GM21447 (cell line): ENCODE results near the gene RELL2.
"Not testable (repeated sequence)": the region's sequence is repeated elsewhere in the genome, so short reads cannot be mapped to it uniquely, and the experiment has no call there.

Experiments used
- ATAC-seq: cut with Tn5 transposase; IDR thresholded peaks from one replicate; pipeline ENCODE4 v1.9.1; 2021; ENCODE audit not compliant: unreplicated experiment

RELL2 gene, protein sequence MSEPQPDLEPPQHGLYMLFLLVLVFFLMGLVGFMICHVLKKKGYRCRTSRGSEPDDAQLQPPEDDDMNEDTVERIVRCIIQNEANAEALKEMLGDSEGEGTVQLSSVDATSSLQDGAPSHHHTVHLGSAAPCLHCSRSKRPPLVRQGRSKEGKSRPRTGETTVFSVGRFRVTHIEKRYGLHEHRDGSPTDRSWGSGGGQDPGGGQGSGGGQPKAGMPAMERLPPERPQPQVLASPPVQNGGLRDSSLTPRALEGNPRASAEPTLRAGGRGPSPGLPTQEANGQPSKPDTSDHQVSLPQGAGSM

DNA sequence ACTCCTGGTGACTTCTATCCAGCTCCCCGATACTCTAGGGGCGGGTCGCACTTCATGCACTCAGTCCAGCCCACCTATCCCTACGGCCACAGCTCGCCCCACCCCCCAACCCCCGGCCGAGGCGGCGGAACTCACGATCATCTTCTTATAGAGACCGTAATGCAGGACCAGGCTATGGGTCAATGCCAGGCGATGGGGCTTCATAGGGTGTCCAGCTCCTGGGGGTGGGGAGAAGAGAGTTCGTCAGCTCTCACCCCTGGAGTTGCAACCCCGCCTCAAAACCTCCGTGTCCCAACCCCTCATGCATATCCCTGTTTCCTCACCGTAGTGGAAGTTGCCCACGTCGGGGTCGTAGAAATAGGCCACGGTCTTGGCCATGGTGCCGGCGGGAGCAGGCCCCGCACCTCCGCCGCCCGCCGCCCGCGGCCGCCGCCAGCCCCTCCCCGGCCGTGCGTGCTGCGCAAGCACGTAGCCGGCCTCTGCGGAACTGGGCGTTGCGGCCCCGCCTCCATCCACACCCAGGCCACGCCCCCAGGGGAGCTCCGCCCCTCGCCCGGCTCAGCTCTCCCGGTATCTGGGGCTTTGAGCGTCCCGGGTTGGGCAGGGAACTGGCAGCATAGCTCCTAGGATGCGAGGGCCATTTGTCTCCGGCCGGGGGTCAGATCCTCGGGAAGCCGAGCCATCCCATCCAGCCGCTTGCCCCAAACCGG is at the start of gene RELL2, which contains the start of gene HDAC3:
RELL2 (plus strand) TSS at position 585 of the 710 bp plus-strand sequence. CDS start 1,229 bp downstream, outside the sequence.
HDAC3 (minus strand) TSS at position 437 of the 710 bp plus-strand sequence; CDS start at position 378, 59 bp downstream.
- ATAC-seq = peak; percentile 63

DNA sequence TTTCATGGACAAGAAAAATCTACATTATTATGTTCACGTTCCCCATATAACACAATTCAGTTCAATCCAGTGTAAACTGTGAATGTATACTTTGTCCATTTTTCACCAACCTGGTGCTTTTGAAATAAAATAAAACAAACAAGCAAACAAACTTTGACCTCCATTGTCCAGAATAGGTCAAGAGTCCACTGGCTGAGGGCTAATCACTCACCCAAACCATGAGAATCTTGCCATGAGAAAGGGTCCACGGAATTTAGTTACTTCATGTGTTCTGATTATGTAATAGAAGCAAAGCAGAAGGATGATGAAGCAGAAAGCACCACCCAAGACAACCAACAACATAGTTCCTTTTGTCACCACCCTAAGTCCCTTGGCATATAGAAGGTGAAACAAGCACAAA is 46.7 kb upstream of the RELL2 start:
- no peak for ATAC-seq

DNA sequence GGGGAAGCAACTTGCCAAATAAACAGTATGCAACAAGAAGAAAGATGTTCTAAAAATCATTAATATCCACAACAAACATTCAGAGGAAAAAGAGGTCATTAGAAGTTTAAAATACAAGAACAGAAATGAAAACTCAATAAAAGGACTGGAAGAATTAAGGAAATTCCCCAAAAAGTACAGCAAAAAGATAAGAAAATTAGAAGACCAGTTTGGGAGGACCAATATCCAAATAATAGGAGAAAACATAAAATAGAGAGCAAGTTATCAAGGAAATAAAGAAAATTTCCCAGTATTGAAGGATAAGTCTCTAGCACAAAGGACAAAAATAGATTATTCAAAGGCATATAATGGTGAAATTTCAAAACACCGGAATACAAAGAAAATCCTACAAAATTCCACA is 39.9 kb upstream of the RELL2 start:
- no peak for ATAC-seq

DNA sequence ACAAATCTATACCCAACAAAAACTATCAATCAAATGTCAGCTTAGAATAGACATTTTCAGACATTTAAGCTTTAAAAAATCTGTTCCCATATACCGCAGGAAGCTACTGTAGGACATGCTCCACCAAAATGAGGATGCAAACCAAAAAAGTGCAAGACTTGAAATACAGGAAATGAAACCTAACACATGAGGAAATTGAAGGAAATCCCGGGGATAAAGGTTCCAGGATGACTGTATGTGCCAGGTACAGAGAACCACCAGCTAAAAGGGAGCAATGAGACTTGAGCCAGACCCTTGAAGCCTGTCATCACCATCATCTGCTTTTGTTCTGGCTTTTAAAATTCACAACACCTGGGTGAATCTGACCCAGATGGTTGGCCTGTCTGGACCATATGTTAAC is 39.4 kb upstream of the RELL2 start:
- ATAC-seq = no peak

DNA sequence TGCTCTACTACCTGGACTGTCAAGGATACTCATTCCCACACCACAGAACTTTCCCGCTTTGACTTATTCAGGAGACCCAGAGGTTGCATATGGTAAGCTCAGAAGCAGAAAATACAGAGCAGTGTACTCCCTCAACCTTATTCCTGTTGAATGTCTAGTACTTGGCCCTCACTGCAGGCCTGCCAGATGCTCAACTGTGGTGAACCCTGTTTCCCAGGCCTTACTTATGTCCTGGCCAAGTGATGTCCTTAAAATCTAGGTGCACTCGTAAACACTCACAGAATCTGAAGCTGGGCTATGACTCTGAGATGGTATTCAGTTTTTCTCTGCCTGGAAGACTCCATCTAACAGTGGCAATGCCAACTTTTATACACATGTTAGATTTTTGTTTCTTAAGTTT is 39.0 kb upstream of the RELL2 start:
- no peak for ATAC-seq

DNA sequence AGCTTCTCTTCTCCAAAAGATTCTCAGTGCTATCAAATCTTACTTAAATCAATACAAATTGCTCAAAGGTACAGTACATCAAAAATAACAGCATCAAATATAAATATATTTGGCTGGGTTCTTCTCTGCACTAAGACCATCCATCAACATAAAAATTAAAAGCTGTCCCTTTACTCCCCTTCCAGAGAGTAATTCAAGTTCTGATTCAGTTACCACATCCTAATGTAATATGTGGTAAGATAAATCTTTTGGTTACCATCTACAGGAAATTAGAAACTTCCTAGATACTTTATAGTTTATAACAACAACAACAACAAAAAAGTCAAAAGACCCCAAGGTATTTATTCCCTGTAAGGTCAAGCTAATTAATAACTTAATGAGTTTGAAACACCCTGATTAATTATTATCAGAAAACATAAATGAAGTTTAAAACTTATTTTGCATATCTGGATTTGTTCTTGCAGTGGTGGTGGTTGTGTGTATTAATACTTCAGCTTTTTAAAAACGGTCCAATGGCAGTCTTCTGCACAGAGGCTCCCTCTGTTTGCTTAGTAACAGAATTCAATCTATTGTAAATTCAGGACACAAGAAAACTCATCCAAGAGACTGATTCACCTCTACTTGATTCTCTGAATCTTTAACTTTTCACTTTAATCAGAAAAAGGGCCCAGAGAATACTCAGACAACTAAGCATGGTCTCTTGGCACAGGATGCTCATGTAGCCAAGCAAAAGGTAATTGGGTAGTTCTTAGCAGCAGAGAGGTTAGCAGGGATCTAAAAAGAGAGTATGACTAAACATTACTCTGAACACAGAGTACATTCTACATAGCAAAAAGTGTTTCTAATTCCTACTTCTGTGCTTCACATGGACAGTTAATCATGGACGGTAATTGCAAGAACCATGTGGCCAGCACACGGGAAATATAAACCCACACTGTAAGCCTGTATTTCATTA is 38.1 kb upstream of the RELL2 start:
- ATAC-seq = peak; percentile 39

DNA sequence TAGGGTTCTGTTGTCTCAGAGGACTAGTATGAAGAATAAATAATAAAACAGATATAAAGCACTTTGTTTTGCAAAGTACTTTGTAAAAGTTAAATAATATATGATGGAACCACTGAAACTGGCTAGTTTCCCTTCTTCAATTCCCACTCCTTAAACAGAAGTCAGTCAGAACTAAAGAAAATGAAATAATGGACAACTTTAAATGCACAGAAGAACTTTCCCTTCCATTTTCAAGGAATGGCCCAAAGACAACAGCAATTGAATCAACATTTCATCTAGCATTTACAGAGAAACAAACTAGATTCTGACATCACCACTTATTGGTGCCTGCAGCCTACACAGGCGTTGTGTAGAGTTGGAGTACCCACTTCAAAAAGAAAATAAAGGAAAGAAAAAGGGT is 34.2 kb upstream of the RELL2 start:
- ATAC-seq = no peak

DNA sequence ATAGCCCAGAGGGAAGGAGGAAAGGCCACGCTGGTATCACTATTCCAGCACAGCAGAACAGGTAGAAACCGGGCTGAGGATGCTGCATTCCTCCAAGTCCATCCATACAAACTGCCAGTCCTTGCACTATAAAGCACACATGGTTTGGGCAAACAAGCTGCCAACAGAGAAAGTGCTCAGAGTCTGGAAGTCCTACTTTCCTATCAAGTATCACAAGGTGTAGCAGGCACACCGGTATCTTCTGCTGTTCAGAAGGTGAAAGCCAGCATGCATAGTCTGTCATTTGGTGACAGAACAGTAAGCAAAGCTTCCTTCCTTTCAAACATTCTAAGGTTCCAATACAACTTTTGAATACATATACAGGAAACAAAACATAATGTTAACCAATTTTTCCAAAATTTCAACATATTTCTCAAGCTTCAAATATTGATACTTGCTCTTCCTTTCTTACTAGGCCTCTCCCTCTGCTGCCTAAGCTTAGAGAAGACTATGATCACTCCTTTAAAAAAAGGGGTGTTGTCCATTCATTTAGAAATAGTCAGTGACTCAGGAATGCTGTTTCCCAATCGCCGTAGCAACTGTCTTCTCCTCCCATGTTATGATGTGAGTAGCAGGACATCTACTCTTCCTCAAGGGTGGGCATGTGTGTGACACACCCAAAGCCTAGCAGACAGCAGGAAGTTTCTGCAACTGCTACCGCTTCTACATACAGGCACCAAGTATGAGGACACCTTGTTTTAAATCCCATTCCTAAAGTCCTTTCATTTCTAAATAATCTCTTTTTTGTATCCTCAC is 32.7 kb upstream of the RELL2 start:
- no peak for ATAC-seq

DNA sequence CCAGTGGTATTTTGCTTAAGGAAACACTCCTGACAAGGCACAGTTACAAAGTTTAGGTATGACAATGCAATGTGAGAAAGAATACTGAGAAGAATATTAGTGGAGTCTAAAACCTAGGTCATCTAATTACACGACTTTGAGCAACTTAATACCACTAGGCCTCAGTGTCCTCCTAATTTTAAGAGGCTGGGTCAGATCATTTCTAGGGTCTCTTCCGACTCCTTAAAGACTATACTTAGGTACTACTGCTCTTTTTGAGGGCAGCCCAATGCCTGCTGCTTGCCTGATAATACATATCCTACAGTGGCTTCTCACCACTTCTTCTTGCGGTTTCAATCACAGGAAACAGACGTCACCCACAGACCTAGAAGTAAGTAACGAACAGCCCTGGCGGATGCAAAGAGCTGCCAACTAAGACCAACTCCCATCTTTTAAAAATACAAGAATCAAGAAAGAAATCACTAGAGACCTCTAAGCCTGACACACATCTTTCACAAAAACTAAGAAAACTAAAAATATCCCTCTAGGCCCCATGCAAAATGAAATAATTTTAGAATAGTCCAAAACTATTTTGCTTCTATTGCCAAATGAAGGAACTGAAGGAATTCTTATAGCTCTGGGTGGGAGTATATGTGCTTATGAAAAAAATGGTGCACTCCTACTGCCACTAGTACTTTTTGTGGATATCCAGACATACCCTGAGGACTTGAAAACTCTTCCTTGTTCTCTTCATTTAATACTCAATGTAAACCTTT is 31.1 kb upstream of the RELL2 start:
- ATAC-seq = peak; percentile 95

DNA sequence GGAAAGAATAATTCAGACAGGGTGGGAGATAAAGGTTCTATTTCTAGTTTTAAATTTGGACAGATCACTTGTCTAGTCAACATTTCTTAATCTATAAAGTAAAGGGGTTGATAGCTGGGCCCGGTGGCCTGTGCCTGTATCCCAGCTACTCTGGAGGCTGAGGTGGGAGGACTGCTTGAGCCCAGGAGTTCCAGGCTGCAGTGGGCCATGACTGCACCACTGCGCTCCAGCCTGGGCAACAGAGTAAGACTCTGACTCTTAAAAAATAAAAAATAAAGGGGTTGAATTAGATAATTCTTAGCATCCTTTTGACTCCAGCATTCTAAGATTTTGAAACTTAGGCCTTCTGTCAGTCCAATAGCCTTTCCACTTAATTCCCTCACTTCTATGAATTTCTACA is 28.8 kb upstream of the RELL2 start:
- ATAC-seq = no peak

DNA sequence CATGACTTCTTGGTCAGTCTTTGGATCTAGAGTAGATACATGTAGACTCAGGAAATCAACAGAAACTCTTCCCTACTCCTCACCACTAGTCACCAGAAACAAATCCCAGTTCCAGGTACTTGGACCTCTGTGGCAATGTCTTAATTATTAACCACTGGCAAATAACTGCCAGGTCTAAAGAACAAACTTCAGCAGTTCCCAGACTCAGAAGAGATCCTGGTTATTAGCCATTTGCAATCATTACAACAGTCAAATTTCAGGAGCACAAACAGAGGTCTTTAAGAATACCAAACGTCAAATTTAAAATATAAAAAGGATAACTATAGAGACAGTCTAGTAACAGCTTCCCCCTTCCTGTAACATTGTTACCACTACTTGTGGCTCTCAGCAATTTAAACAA is 28.2 kb upstream of the RELL2 start:
- no peak for ATAC-seq

DNA sequence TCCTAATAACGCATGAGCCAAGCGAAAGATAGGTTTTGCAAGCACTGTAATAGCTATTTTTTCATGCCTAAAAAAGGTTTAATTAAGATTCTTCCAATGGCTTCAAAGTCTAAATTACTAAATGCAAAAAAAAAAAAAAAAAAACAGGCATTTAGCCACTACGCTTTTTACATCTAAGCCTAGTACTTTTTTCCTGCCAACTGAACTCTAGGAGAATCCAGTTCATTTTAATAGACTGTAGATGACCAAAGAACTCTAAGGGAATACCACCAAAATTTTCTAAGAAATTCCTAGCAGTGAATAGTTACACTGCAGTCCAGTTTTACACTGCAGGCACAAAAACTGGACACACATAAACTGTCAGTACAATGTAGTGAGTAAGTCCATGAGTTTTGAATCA is 27.8 kb upstream of the RELL2 start:
- no peak for ATAC-seq

DNA sequence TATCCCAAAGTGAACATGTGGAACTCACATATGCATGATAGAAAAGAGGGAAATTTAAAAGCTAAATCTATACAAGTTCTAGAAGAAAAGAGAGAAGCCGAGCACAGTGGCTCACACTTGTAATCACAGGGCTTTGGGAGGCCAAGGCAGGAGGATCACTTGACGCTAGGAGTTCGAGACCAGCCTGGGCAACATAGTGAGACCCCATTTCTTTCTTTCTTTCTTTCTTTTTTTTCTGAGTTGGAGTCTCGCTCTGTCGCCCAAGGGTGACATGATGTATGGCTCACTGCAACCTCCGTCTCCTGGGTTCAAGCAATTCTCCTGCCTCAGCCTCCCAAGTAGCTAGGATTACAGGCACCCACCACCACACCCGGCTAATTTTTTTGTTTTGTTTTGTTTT is 26.9 kb upstream of the RELL2 start:
- ATAC-seq = not testable (repeated sequence)

DNA sequence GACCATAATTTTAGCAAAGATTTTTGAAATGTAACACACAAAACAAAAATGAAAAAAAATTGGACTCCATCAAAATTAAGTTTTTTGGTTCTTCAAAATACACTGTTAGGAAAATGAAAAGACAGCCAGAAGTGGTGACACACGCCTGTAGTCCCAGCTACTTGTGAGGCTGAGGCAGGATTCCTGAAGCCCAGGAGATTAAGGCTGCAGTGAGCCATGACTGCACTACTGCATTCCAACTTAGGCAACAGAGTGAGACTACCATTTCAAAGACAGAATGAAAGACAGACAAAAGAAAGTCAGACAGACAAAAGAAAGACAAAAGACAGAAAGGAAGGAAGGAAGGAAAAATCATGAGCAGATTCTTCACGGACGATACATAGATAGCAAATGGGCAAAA is 25.5 kb upstream of the RELL2 start:
- ATAC-seq = no peak

DNA sequence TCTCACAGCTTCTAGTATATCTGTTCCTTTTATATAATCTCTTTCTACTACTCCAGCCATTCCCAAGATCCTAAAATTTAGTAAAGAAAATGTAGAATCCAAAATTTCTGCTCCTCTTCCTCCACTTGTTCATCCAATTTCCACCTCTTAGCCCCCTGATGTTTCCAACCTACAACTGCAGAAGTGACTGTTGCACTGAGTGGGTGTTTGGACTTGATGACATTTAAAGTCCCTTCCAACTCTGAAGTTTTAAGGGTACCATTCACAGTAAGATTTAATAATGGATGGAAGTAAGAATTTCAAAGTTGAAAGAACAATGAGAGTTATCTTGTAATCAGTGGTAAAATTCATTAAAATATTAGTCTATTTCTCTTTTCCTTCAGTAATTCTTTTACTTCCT is 23.5 kb upstream of the RELL2 start:
- ATAC-seq = no peak

DNA sequence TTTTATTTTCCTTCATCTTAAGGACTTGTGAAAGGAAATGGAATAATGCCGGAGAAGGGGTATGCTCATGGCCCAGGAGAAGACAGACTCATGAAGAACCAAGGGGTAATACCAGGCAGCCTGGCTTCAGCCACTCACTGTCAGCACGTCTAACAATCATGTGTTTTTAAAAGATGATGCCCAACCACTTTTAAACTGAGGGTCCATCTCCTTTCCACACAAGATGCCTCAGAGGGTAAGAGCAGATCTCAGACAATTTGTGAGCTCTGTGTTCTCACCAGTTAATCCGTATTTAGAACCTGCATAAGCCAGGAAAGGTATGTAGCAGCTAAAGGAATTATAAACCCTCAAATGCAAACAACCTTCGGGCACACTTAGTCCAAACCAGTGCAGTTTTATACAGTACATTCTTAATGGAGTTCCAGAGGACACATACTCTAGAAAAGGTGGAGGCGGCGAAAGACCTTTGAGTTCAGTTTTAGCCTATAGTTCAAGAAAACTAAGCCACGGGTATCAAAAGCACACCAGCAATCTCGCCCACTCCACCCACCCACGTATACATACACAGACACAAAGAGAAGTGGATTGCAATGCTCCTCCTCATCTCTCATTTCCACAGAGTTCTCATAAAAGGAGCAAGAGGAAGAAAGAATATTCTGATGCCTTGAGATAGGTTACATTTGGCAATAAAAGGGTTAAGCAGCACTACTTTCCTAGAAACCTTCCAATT is 20.6 kb upstream of the RELL2 start:
- ATAC-seq = no peak

DNA sequence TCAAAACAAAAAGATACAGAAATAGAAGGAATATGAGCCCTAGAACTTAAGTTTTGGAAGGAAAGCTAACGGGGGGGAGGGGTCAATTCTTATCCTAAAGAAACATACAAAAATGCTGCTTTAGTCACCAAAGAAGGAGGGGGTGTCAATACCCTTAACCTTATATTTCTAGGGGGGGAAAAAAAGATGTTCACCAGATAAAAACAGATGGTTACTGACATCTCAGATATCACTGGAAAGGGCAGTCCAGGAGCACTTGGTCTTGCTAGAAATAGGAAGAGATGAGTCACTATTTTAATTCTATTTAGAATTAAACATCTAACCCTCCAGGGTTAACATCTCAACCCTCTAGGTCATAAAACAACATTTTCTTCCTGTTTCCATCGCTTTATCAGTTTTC is 19.7 kb upstream of the RELL2 start:
- no peak for ATAC-seq

DNA sequence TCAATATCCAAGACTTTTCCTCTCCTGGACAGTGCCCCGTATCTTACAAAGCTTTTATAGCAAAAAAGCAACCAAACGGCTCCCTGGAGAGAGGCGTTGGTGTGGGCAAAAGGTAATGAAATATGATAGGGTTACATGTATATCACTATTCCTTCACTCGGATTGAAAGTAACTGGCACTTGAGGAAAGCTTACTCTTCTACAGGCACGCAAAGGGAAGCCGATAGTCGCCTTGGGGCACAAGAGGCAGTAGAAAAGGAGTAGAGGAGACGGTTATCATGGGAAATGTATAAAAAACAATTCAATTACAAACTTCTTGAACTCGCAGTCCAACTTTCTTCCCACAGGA is 19.1 kb upstream of the RELL2 start:
- no peak for ATAC-seq

DNA sequence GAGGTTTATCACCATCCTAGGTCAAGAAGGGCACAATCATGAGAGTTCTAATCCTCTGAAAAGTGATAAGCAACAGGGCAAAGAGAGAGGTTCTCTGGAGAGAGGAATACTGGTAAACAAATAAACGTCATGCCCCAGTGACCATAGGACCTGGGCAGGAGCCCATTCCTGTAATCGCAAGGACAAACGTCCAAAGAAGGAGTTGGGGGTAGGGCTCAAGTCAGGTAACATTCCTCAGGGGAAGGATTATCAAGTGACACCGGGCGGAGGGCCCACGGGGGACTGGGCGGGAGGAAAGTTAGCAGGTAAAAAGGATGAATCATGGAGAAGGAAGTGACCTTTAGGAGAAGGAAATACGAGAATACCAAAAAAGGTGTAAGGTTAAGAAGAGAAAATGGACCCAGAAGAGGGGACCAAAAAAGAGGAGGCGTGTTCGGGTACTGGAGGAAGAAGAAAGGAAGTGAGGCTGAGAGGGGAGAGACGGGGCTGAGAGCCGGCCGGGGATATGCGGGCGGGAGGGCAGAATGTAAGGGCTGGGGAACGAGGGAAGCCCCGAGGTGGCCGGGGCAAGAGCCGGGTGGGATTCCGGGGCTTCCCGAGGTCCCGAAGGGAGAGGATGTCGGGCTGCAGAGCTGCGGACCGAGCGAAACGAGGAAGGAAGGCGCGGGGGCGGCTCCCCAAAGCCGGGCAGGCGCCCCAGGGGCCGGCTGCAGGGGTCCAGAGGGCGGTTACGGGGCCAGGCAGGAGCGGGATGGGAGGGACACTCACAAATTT is 18.6 kb upstream of the RELL2 start:
- peak; percentile 33 for ATAC-seq
